Heart left ventricle (tissue), 16 donors: ENCODE measurements around the gene MLXIP. TPM values are rescaled to one million over a fixed set of nuclear protein-coding genes. Genes with fewer than 3 reads are reported as not detected.

Source experiments
- ATAC-seq, 4 donors: fragments of 200-7000 bp; cut with Tn5 transposase; one replicate each; pipeline ENCODE4 v1.9.1; 2020 to 2022; ENCODE audit warnings: moderate library complexity in 4 of 4, mild to moderate bottlenecking in 3 of 4, moderate number of reproducible peaks in 1 of 4
- DNase-seq, 5 donors: peaks; one replicate each; pipeline ENCODE4 v3.0.0-alpha.2; 2020
- H3K27ac ChIP-seq, 12 donors: fragments of 200-600 bp; sonication (generic) in 4 of 12; one replicate each; pipeline versions ENCODE4 v1.5.0 to v1.8.0; 2016 to 2022; ENCODE audit warnings: mild to moderate bottlenecking in 2 of 12
- H3K27me3 ChIP-seq, 9 donors: fragments of 200-600 bp; sonication (generic) in 2 of 9; one replicate each; pipeline versions ENCODE4 v1.5.1 to v1.8.0; 2016 to 2022; ENCODE audit warnings: mild to moderate bottlenecking in 3 of 9
- H3K36me3 ChIP-seq, 9 donors: fragments of 200-600 bp; sonication (generic) in 2 of 9; one replicate each; pipeline versions ENCODE4 v1.5.0 to v1.8.0; 2018 to 2022; ENCODE audit warnings: mild to moderate bottlenecking in 2 of 9
- H3K4me1 ChIP-seq, 12 donors: fragments of 200-600 bp; sonication (generic) in 4 of 12; one replicate each; pipeline versions ENCODE4 v1.5.0 to v1.8.0; 2016 to 2022; ENCODE audit warnings: mild to moderate bottlenecking in 3 of 12
- H3K4me3 ChIP-seq, 12 donors: fragments of 200-600 bp; sonication (generic) in 4 of 12; one replicate each; pipeline versions ENCODE4 v1.5.0 to v1.8.0; 2017 to 2022; ENCODE audit warnings: mild to moderate bottlenecking in 9 of 12, moderate library complexity in 4 of 12
- H3K9me3 ChIP-seq, 12 donors: fragments of 200-600 bp; sonication (generic) in 4 of 12; one replicate each; pipeline versions ENCODE4 v1.5.0 to v1.8.0; 2016 to 2022; ENCODE audit warnings: mild to moderate bottlenecking in 1 of 12
- CTCF ChIP-seq, 12 donors: fragments of 200-600 bp; sonication (generic) in 4 of 12; IDR thresholded peaks; one replicate each; pipeline versions ENCODE4 v1.5.0 to v1.8.0; 2018 to 2022; ENCODE audit warnings: antibody characterized with exemption in 12 of 12, mild to moderate bottlenecking in 5 of 12
- POLR2A ChIP-seq, 2 donors: fragments of 450-650 bp; IDR thresholded peaks; one replicate each; pipeline ENCODE4 v1.6.1; 2017; ENCODE audit warnings: antibody characterized with exemption in 2 of 2, mild to moderate bottlenecking in 2 of 2, moderate library complexity in 2 of 2
- WGBS, 4 donors: extraction: QIAGEN DNeasy Blood & Tissue Kit in 2 of 4; methylation state at CpG; one replicate each; pipeline versions ENCODE4 v1.1.5 to v1.1.7; 2013 to 2018; 5-methylcytosine and 5-hydroxymethylcytosine counted together
- intact Hi-C, 10 donors: fragments of 100-400 bp; cut with DNase I; formaldehyde crosslinking; loops; one replicate each; pipeline versions ENCODE4 v1.11.1 to v1.14.2; 2022
- polyA plus RNA-seq, 2 donors: library from polyadenylated mRNA; stranded (reverse); fragments of 200-250 nt; gene quantifications; one replicate each; pipeline ENCODE4 v1.2.3, GENCODE V29; 2013
- total RNA-seq, 9 donors: library from RNA; depleted of rRNA in 2 of 9; stranded (reverse); fragments of >200 nt in 2 of 9; fragmentation: NEBNext Ultra II Directional in 3 of 9; extraction: Animal tissue kit (Norgen Biotek cat#: 25700) in 3 of 9; gene quantifications; one replicate each; pipeline versions ENCODE4 v1.1.0 to v1.2.4, GENCODE V29; 2016 to 2023
- donor health status: ischemic (EF 13 %, LVEDD 7.1; RV severe dilation, severe dysfunction).
- donor health status: healthy with polysubstance abuse.
- donor health status: DM: no; HTN: yes; CAD: no.
- donor health status: DM: no; HTN: no; CAD: no.
- donor health status: ischemic (EF 25% LVEDD 6.9; RV normal size, moderate dysfunction).
- donor health status: ischemic (EF 25% LVEDD 5.7; RV mildly dilated, moderate dysfunction).
- donor health status: healthy.
- donor health status: DM: yes; HTN: yes; CAD: no.
- donor health status: ischemic (EF 35%, LVEDD 5.7; RV mildly dilated, moderate dysfunction).
- donor health status: nonischemic (EF 11% LVEDD 7.7; RV severe dilation, severe dysfunction).
- donor health status: DM: yes; HTN: yes; CAD: no.
- donor health status: PGD.
- donor health status: ischemic (EF 29% LVEDD 5.4; RV normal size, mild dysfunction).
- donor health status: nonischemic (EF 23%, LVEDD 6.1; RV moderate dilation, normal function).

The MLXIP gene
- total and polyA plus RNA-seq, 11 donors, result 14.3 to 39.6 (median 22.7) TPM

DNA sequence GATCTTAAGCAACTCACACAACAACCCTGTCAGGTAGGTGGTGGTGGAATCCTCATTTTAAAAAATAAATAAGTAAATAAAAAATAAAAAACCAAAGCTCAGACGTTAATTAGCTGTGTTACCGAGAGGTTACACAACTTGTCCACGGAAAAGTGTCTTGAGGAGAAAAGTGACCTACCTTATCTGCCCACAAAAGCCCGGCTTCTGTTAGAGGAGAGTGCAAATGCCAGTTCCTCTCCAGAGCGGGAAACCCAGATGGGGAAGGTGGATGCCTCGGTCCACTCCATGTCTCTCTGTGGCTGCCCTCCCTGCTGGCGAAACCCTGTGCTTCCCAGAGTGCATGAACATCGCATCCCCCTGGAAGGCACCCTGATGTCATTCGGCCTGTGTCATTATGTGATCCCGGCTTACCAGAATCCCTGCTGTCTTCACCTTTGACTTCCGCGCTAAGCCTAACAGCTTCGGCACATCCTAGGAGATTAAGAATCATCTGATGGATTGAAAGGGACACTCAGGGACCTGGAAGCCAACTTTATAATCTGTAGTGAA is 6.4 kb downstream of the MLXIP start:
- peaks cover 0 to 27% (median 19%) of the 10 kb centered on the region in 9 donors for H3K36me3 ChIP-seq
- no peaks in the 10 kb centered on the region for H3K9me3 ChIP-seq
- intact Hi-C loops, result loop anchor here in 1 of 10 donors (5.0 kb wide), 1 partner anchor 37 kb away; no protein-coding TSS in a partner anchor
- peak overlapping the region in 1 of 12 donors; percentile 87 for H3K27ac ChIP-seq
- H3K27me3 ChIP-seq, result no peaks in the 10 kb centered on the region
- H3K4me3 ChIP-seq, result no peak overlapping the region
- no peak for DNase-seq
- WGBS, 4 donors, result 85 to 92% (median 90%) methylated on average over 13 of the region's 13 CpGs
- peaks cover 14 to 99% (median 71%) of the 10 kb centered on the region in 12 donors for H3K4me1 ChIP-seq
- no peak for TF ChIP-seq CTCF (IDR thresholded peaks at IDR 0.05)
- TF ChIP-seq POLR2A (IDR thresholded peaks at IDR 0.05), result no peak
- ATAC-seq, result no peak

- no peak overlapping the region for H3K4me3 ChIP-seq
- H3K27ac ChIP-seq, result peak overlapping the region in 4 of 12 donors; percentile 22 to 87 (median 61)
- no peak for ATAC-seq
- no peak for TF ChIP-seq CTCF (IDR thresholded peaks at IDR 0.05)
- TF ChIP-seq POLR2A (IDR thresholded peaks at IDR 0.05), result no peak
- no peaks in the 10 kb centered on the region for H3K9me3 ChIP-seq
- DNase-seq, result no peak
- H3K36me3 ChIP-seq, result peaks cover 0 to 27% (median 19%) of the 10 kb centered on the region in 9 donors
- intact Hi-C loops, result no loop called here
- 92 to 95% (median 95%) methylated on average over 5 of the region's 5 CpGs for WGBS, 4 donors
- no peaks in the 10 kb centered on the region for H3K27me3 ChIP-seq
- H3K4me1 ChIP-seq, result peaks cover 14 to 99% (median 74%) of the 10 kb centered on the region in 12 donors
These were observed 7.0 kb downstream of the MLXIP start for GRCh38 chr12:122085591-122085990.

- DNase-seq (no peak), ATAC-seq (no peak)
- WGBS, 4 donors, result 79 to 90% (median 83%) methylated on average over 8 of the region's 8 CpGs
- no peaks in the 10 kb centered on the region for H3K27me3 ChIP-seq
- peaks cover 19 to 99% (median 74%) of the 10 kb centered on the region in 12 donors for H3K4me1 ChIP-seq
- H3K4me3 ChIP-seq, result no peak overlapping the region
- peaks cover 0 to 27% (median 19%) of the 10 kb centered on the region in 9 donors for H3K36me3 ChIP-seq
- intact Hi-C loops, result no loop called here
- TF ChIP-seq POLR2A (IDR thresholded peaks at IDR 0.05), result no peak
- TF ChIP-seq CTCF (IDR thresholded peaks at IDR 0.05), result no peak
- H3K27ac ChIP-seq, result peak overlapping the region in 8 of 12 donors; percentile 0 to 87 (median 54)
- no peaks in the 10 kb centered on the region for H3K9me3 ChIP-seq
These were observed 7.6 kb downstream of the MLXIP start for GRCh38 chr12:122086116-122086515.

GRCh38 chr12:122086641-122087285 is 8.2 kb downstream of the MLXIP start:
- peak in 1 of 5 donors; percentile 71 for DNase-seq
- Histone ChIP-seq H3K9me3 (no peaks in the 10 kb centered on the region), H3K36me3 (peaks cover 0 to 27% (median 19%) of the 10 kb centered on the region in 9 donors), H3K27me3 (no peaks in the 10 kb centered on the region), H3K27ac (peak overlapping the region in 9 of 12 donors; percentile 16 to 87 (median 58)), H3K4me1 (peaks cover 21 to 99% (median 74%) of the 10 kb centered on the region in 12 donors), H3K4me3 (no peak overlapping the region)
- intact Hi-C loops, result no loop called here
- ATAC-seq, result peak in 1 of 4 donors; percentile 13
- 60 to 79% (median 74%) methylated on average over 14 to 18 of the region's 18 CpGs for WGBS, 4 donors
- TF ChIP-seq POLR2A (IDR thresholded peaks at IDR 0.05) (no peak), CTCF (IDR thresholded peaks at IDR 0.05) (no peak)
